HepG2 (cell line): ENCODE measurements around the gene TRABD. TPM values are rescaled to one million over a fixed set of nuclear protein-coding genes. Genes with fewer than 3 reads are reported as not detected.

Experiments
- DNMT3B ChIP-seq: conservative IDR thresholded peaks from 2 replicates; pipeline ENCODE4 v1.6.1; 2016; ENCODE audit warnings: missing biosample characterization, control low read depth
- HHEX ChIP-seq: IDR thresholded peaks from 2 replicates; pipeline ENCODE4 v1.6.1; 2016; ENCODE audit warnings: control low read depth
- RAD51 ChIP-seq: fragments of 450-650 bp; IDR thresholded peaks from 2 replicates; pipeline ENCODE4 v1.6.1; 2016; ENCODE audit warnings: borderline replicate concordance
- TARDBP ChIP-seq: sonication (generic); formaldehyde crosslinking; IDR thresholded peaks from 2 replicates; pipeline ENCODE4 v1.8.0; 2022; ENCODE audit warnings: mild to moderate bottlenecking, missing genetic modification reagents
- TIGD3 ChIP-seq: sonication (generic); formaldehyde crosslinking; IDR thresholded peaks from 2 replicates; pipeline ENCODE4 v1.5.1; 2020; ENCODE audit warnings: mild to moderate bottlenecking, missing genetic modification reagents, borderline replicate concordance
- ZEB1 ChIP-seq: IDR thresholded peaks from 2 replicates; pipeline ENCODE4 v1.6.1; 2012; ENCODE audit warnings: mild to moderate bottlenecking, low read depth, inconsistent platforms; ENCODE audit not compliant: insufficient replicate concordance
- ZNF136 ChIP-seq: sonication (generic); formaldehyde crosslinking; IDR thresholded peaks from 2 replicates; pipeline ENCODE4 v1.8.1; 2022; ENCODE audit warnings: low read depth, mild to moderate bottlenecking, moderate library complexity, missing genetic modification reagents
- ZNF17 ChIP-seq: sonication (generic); formaldehyde crosslinking; IDR thresholded peaks from 2 replicates; pipeline ENCODE4 v1.5.0; 2020; ENCODE audit warnings: mild to moderate bottlenecking, missing genetic modification reagents
- ZNF329 ChIP-seq: sonication (generic); formaldehyde crosslinking; IDR thresholded peaks from 2 replicates; pipeline ENCODE4 v1.9.0; 2021; ENCODE audit warnings: low read depth, mild to moderate bottlenecking, missing genetic modification reagents
- ZNF451 ChIP-seq: sonication (generic); formaldehyde crosslinking; IDR thresholded peaks from 2 replicates; pipeline ENCODE4 v1.5.0; 2020; ENCODE audit warnings: mild to moderate bottlenecking, missing genetic modification reagents
- ZNF550 ChIP-seq: sonication (generic); formaldehyde crosslinking; IDR thresholded peaks from 2 replicates; pipeline ENCODE4 v1.4.0; 2020; ENCODE audit warnings: mild to moderate bottlenecking, missing genetic modification reagents, borderline replicate concordance
- ZSCAN21 ChIP-seq: sonication (generic); formaldehyde crosslinking; IDR thresholded peaks from 2 replicates; pipeline ENCODE4 v1.8.0; 2022; ENCODE audit warnings: mild to moderate bottlenecking, missing genetic modification reagents, moderate library complexity, borderline replicate concordance
- polyA plus RNA-seq, 8 experiments: library from polyadenylated mRNA; depleted of rRNA in 3 of 8; stranded (reverse) in 7 of 8; unstranded in 1 of 8; fragments of >200 nt; fragmentation: Illumina TruSeq in 4 of 8; extraction: Trizol in 4 of 8; gene quantifications; 2 replicates each; pipeline versions ENCODE4 v1.2.1 to v1.2.3, GENCODE V29; 2011 to 2016; ENCODE audit warnings: low read depth in 4 of 8, missing spikeins in 1 of 8, mixed read lengths in 1 of 8; ENCODE audit not compliant: insufficient read depth in 1 of 8
- total RNA-seq, 5 experiments: library from RNA; depleted of rRNA; stranded (reverse); fragments of >200 nt; fragmentation: Illumina TruSeq; extraction: Trizol; gene quantifications; 2 replicates each; pipeline ENCODE4 v1.2.3, GENCODE V29; 2016; ENCODE audit warnings: low read depth in 1 of 5
- TF ChIP-seq, protein P1 (sequence below): sonication (generic); formaldehyde crosslinking; IDR thresholded peaks from 2 replicates; pipeline ENCODE4 v1.5.0; 2020; ENCODE audit warnings: mild to moderate bottlenecking, missing genetic modification reagents, borderline replicate concordance
- TF ChIP-seq, protein P2 (sequence below): sonication (generic); formaldehyde crosslinking; IDR thresholded peaks from 2 replicates; pipeline ENCODE4 v1.4.0; 2020; ENCODE audit warnings: missing genetic modification reagents, borderline replicate concordance
- TF ChIP-seq, protein P3 (sequence below): sonication (generic); formaldehyde crosslinking; conservative IDR thresholded peaks from 2 replicates; pipeline ENCODE4 v1.8.0; 2022; ENCODE audit warnings: low read depth, missing genetic modification reagents

Gene TRABD
- total and polyA plus RNA-seq, 2 of the 13 experiments (the other 11 are each of a cell fraction or from before 2014, with no cell fraction given): 21.5 to 28.9 TPM

GRCh38 chr22:50200461-50201190 lies 14.9 kb downstream of the TRABD start, which contains the start of gene SELENOO (continued):
- TF ChIP-seq, protein P1, sequence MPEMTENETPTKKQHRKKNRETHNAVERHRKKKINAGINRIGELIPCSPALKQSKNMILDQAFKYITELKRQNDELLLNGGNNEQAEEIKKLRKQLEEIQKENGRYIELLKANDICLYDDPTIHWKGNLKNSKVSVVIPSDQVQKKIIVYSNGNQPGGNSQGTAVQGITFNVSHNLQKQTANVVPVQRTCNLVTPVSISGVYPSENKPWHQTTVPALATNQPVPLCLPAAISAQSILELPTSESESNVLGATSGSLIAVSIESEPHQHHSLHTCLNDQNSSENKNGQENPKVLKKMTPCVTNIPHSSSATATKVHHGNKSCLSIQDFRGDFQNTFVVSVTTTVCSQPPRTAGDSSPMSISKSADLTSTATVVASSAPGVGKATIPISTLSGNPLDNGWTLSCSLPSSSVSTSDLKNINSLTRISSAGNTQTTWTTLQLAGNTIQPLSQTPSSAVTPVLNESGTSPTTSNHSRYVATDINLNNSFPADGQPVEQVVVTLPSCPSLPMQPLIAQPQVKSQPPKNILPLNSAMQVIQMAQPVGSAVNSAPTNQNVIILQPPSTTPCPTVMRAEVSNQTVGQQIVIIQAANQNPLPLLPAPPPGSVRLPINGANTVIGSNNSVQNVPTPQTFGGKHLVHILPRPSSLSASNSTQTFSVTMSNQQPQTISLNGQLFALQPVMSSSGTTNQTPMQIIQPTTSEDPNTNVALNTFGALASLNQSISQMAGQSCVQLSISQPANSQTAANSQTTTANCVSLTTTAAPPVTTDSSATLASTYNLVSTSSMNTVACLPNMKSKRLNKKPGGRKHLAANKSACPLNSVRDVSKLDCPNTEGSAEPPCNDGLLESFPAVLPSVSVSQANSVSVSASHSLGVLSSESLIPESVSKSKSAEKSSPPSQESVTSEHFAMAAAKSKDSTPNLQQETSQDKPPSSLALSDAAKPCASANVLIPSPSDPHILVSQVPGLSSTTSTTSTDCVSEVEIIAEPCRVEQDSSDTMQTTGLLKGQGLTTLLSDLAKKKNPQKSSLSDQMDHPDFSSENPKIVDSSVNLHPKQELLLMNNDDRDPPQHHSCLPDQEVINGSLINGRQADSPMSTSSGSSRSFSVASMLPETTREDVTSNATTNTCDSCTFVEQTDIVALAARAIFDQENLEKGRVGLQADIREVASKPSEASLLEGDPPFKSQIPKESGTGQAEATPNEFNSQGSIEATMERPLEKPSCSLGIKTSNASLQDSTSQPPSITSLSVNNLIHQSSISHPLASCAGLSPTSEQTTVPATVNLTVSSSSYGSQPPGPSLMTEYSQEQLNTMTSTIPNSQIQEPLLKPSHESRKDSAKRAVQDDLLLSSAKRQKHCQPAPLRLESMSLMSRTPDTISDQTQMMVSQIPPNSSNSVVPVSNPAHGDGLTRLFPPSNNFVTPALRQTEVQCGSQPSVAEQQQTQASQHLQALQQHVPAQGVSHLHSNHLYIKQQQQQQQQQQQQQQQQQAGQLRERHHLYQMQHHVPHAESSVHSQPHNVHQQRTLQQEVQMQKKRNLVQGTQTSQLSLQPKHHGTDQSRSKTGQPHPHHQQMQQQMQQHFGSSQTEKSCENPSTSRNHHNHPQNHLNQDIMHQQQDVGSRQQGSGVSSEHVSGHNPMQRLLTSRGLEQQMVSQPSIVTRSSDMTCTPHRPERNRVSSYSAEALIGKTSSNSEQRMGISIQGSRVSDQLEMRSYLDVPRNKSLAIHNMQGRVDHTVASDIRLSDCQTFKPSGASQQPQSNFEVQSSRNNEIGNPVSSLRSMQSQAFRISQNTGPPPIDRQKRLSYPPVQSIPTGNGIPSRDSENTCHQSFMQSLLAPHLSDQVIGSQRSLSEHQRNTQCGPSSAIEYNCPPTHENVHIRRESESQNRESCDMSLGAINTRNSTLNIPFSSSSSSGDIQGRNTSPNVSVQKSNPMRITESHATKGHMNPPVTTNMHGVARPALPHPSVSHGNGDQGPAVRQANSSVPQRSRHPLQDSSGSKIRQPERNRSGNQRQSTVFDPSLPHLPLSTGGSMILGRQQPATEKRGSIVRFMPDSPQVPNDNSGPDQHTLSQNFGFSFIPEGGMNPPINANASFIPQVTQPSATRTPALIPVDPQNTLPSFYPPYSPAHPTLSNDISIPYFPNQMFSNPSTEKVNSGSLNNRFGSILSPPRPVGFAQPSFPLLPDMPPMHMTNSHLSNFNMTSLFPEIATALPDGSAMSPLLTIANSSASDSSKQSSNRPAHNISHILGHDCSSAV (CRISPR knock-in tag): no peak
- TF ChIP-seq ZSCAN21 (CRISPR knock-in tag) (no peak), ZEB1 (no peak), TIGD3 (CRISPR knock-in tag) (no peak), ZNF136 (CRISPR knock-in tag) (no peak), RAD51 (no peak), DNMT3B (CRISPR knock-in tag) (no peak), HHEX (CRISPR knock-in tag) (no peak), ZNF329 (no peak), TARDBP (CRISPR knock-in tag) (no peak), ZNF550 (CRISPR knock-in tag) (no peak), ZNF17 (no peak), ZNF451 (peak; percentile 39; the same call in 1 of the 2 replicates)
- TF ChIP-seq, protein P2, sequence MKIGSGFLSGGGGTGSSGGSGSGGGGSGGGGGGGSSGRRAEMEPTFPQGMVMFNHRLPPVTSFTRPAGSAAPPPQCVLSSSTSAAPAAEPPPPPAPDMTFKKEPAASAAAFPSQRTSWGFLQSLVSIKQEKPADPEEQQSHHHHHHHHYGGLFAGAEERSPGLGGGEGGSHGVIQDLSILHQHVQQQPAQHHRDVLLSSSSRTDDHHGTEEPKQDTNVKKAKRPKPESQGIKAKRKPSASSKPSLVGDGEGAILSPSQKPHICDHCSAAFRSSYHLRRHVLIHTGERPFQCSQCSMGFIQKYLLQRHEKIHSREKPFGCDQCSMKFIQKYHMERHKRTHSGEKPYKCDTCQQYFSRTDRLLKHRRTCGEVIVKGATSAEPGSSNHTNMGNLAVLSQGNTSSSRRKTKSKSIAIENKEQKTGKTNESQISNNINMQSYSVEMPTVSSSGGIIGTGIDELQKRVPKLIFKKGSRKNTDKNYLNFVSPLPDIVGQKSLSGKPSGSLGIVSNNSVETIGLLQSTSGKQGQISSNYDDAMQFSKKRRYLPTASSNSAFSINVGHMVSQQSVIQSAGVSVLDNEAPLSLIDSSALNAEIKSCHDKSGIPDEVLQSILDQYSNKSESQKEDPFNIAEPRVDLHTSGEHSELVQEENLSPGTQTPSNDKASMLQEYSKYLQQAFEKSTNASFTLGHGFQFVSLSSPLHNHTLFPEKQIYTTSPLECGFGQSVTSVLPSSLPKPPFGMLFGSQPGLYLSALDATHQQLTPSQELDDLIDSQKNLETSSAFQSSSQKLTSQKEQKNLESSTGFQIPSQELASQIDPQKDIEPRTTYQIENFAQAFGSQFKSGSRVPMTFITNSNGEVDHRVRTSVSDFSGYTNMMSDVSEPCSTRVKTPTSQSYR (CRISPR knock-in tag): peak; percentile 89
- TF ChIP-seq, protein P3, sequence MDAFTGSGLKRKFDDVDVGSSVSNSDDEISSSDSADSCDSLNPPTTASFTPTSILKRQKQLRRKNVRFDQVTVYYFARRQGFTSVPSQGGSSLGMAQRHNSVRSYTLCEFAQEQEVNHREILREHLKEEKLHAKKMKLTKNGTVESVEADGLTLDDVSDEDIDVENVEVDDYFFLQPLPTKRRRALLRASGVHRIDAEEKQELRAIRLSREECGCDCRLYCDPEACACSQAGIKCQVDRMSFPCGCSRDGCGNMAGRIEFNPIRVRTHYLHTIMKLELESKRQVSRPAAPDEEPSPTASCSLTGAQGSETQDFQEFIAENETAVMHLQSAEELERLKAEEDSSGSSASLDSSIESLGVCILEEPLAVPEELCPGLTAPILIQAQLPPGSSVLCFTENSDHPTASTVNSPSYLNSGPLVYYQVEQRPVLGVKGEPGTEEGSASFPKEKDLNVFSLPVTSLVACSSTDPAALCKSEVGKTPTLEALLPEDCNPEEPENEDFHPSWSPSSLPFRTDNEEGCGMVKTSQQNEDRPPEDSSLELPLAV: no peak
